Measurements from ENCODE around the gene PFDN2. TPM values are rescaled to one million over a fixed set of nuclear protein-coding genes. Genes with fewer than 3 reads are reported as not detected.

The PFDN2 gene
- total RNA-seq, 1 donor from 2014 or later, result 90.0 TPM

DNA sequence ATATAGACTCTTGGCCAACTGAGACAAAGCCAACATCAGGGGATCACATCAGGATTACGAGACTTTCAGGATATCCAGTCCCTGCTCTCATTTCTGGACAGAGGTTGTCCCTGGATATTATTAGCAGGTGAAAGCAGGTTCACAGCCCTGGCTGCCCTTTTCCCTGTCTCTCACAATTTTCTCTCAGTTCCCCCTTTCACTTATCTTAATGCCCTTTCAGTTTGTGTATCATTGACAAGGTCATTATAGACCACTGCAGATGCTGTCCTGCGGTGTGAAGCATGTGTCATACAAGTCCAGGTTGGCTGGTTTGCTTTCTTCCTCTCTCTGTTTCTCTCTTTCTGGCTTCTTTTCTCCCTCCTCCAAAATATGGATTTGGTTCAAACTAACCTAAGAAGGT, 21.8 kb downstream of the PFDN2 start:
- TF ChIP-seq, protein P1, sequence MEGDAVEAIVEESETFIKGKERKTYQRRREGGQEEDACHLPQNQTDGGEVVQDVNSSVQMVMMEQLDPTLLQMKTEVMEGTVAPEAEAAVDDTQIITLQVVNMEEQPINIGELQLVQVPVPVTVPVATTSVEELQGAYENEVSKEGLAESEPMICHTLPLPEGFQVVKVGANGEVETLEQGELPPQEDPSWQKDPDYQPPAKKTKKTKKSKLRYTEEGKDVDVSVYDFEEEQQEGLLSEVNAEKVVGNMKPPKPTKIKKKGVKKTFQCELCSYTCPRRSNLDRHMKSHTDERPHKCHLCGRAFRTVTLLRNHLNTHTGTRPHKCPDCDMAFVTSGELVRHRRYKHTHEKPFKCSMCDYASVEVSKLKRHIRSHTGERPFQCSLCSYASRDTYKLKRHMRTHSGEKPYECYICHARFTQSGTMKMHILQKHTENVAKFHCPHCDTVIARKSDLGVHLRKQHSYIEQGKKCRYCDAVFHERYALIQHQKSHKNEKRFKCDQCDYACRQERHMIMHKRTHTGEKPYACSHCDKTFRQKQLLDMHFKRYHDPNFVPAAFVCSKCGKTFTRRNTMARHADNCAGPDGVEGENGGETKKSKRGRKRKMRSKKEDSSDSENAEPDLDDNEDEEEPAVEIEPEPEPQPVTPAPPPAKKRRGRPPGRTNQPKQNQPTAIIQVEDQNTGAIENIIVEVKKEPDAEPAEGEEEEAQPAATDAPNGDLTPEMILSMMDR (conservative IDR thresholded peaks at IDR 0.05), result no peak
- peaks cover 19% of the 10 kb centered on the region for H3K27me3 Mint-ChIP-seq (ENCODE audit: low read depth)
- DNase-seq (ENCODE audit: low read depth, low spot score), result no peak
- H3K9me3 Mint-ChIP-seq, result no peaks in the 10 kb centered on the region
- peak overlapping the region; percentile 35 for H3K4me3 Mint-ChIP-seq
- no peak overlapping the region for H3K27ac Mint-ChIP-seq (ENCODE audit: unreplicated experiment)
- peaks cover 2% of the 10 kb centered on the region for H3K36me3 Mint-ChIP-seq (ENCODE audit: low read depth)
- peaks cover 23% of the 10 kb centered on the region for H3K4me1 Mint-ChIP-seq

DNA sequence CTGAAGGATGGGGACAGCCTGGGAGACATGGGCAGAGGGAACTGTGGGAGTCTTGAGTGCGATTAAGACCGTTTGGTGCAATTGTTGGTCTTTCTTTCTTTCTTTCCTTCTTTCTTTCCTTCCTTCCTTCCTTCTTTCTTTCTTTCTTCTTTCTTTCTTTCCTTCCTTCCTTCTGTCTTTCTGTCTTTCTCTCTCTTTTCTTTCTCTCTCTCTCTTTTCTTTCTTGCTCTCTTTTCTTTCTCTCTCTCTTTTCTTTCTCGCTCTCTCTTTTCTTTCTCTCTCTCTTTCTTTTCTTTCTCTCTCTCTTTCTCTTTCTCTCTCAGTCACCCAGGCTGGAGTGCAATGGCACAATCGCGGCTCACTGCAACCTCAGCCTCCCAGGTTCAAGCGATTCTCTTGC, 22.6 kb downstream of the PFDN2 start:
- H3K4me1 Mint-ChIP-seq, result peaks cover 23% of the 10 kb centered on the region
- no peak overlapping the region for H3K4me3 Mint-ChIP-seq
- no peak for DNase-seq (ENCODE audit: low read depth, low spot score)
- peaks cover 2% of the 10 kb centered on the region for H3K36me3 Mint-ChIP-seq (ENCODE audit: low read depth)
- H3K27ac Mint-ChIP-seq (ENCODE audit: unreplicated experiment), result no peak overlapping the region
- no peaks in the 10 kb centered on the region for H3K9me3 Mint-ChIP-seq
- H3K27me3 Mint-ChIP-seq (ENCODE audit: low read depth), result peaks cover 19% of the 10 kb centered on the region
- TF ChIP-seq, protein P1 (conservative IDR thresholded peaks at IDR 0.05), result no peak

- TF ChIP-seq, protein P1 (conservative IDR thresholded peaks at IDR 0.05), result no peak
- H3K4me1 Mint-ChIP-seq, result peaks cover 23% of the 10 kb centered on the region
- H3K27ac Mint-ChIP-seq (ENCODE audit: unreplicated experiment), result no peak overlapping the region
- no peaks in the 10 kb centered on the region for H3K9me3 Mint-ChIP-seq
- peaks cover 19% of the 10 kb centered on the region for H3K27me3 Mint-ChIP-seq (ENCODE audit: low read depth)
- peaks cover 2% of the 10 kb centered on the region for H3K36me3 Mint-ChIP-seq (ENCODE audit: low read depth)
- H3K4me3 Mint-ChIP-seq, result no peak overlapping the region
- no peak for DNase-seq (ENCODE audit: low read depth, low spot score)
Observed at GRCh38 chr1:161094481-161094880, 23.4 kb downstream of the PFDN2 start.

DNA sequence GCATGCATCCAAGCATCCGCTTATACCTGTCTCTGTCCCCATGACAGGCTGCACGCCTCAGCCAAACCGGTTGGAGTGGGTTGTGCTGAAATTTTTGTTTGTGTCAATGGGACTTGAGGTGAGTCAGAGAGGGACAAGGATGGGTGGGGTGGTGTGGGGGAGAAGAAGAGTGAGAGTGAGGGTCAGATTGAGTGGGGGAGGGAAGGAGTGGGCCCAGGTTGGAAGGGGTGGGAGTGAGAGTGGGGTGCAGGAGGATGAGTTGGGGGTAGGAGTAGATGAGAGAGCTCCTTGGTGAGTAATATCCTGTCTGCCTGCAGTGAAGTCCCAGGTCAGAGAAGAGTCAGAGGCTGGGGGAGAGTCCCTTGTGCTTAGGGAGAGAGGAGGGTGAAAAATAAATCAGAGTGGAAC, 25.2 kb downstream of the PFDN2 start:
- TF ChIP-seq, protein P1 (conservative IDR thresholded peaks at IDR 0.05), result no peak
- H3K4me1 Mint-ChIP-seq, result peaks cover 10% of the 10 kb centered on the region
- H3K27ac Mint-ChIP-seq (ENCODE audit: unreplicated experiment), result no peak overlapping the region
- H3K27me3 Mint-ChIP-seq (ENCODE audit: low read depth), result peaks cover 9% of the 10 kb centered on the region
- no peaks in the 10 kb centered on the region for H3K36me3 Mint-ChIP-seq (ENCODE audit: low read depth)
- no peaks in the 10 kb centered on the region for H3K9me3 Mint-ChIP-seq
- no peak for DNase-seq (ENCODE audit: low read depth, low spot score)
- no peak overlapping the region for H3K4me3 Mint-ChIP-seq

DNA sequence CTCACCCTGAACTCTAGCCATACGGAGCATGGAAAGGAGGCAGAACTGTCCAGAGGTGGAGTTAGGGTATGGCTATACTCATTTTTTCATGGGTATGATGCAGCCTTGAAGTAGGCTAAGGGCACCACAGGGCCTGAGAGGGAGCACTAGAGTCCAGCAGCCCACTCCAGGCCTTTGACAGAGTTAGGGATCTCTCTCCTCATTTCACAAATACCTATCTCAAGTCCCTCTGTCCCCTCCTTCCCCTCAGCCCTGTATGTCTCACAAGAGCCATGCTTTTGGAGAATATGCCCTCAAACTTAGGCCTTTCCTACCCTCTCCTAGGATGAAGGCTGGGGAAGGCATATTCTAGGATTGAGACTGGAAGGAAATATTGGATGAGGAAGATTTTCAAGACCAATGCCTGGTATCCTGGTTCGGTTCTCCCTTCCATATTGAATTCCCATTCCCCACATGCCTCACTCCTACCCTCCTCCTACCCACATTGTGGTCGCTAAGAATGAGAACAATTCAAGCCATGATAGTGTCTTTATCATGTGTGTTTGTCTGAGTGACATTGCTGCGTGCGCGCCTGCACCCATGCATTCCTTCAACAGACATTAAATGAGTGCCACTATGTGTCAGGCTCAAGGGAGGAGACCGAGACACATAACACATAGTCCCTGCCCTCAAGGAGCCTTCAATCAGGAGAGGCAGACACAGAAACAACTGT, 25.9 kb downstream of the PFDN2 start:
- Mint-ChIP-seq H3K9me3 (no peaks in the 10 kb centered on the region), H3K27me3 (ENCODE audit: low read depth) (peaks cover 8% of the 10 kb centered on the region), H3K4me1 (peaks cover 4% of the 10 kb centered on the region), H3K4me3 (no peak overlapping the region), H3K27ac (ENCODE audit: unreplicated experiment) (no peak overlapping the region), H3K36me3 (ENCODE audit: low read depth) (no peaks in the 10 kb centered on the region)
- DNase-seq (ENCODE audit: low read depth, low spot score), result no peak
- TF ChIP-seq, protein P1 (conservative IDR thresholded peaks at IDR 0.05), result no peak

Measured in neural crest cell (in vitro differentiated cells).